Measurements from ENCODE around the gene PODN.

The PODN gene

DNA sequence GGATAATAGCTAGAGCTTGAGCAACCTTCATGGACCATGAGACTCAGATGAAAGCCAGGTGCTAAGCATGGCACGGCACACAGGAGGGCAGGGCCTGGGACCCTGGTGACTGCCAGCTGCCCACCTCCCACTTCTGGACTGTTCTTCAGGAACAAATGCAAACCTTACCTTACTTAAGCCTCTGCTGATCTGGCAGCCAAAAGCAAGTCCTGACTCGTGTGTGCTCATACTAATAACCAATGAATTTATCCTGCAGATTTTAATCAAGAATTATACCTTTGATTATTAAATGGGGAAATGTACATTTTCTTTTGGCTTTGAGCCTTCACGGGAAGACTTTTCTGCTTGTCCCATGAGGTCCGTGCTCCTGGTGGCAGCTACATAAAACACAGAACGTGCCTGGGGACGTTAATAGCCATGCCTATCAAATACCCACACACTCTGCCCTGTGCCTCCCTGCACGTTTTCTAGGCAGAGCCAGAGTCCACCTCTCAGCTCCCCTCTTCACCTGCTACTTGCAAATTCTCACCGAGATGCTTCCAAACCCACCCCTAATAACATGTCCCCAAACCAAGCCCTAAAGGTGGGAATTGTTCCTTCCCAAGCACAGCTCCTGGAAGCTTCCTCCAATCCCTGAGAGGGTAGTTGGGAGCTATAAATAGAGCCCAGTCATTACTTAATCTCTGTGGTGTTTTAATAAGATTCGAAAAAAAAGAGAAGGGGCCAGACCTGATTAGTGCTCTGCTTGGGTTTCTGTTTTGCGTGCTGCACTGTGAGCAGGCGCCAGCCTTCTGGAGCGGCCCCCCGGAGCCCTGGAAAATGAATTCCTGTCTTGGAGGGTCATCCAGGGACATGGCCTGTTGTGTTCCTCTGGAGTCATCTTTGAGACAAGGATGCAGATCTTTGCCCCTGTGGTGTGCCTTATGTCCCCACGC lies 46.9 kb downstream of the PODN start:
- Histone ChIP-seq H4K91ac (ENCODE audit: low read length) (peak overlapping the region; percentile 99), H3K4me2 (ENCODE audit: low read length, poor library complexity, severe bottlenecking) (no peak overlapping the region), H2BK15ac (ENCODE audit: low read depth, poor library complexity, severe bottlenecking) (peak overlapping the region; percentile 97), H3K27ac (ENCODE audit: low read length, poor library complexity, severe bottlenecking) (no peak overlapping the region), H3K18ac (ENCODE audit: low read depth in 1 of 2, low read length in 2 of 2) (peak overlapping the region; percentile 99 to 100), H3K27me3 (ENCODE audit: control insufficient read depth in 1 of 2, insufficient read depth in 1 of 2, low read length in 2 of 2) (no peaks in the 10 kb centered on the region), H3K4ac (ENCODE audit: low read depth in 1 of 2, low read length in 2 of 2) (peak overlapping the region; percentile 97 to 98), H3K4me1 (ENCODE audit: control insufficient read depth, insufficient read depth, low read depth, low read length) (peaks cover 9% of the 10 kb centered on the region), H3K79me1 (replicated peaks; ENCODE audit: low read length, poor library complexity, severe bottlenecking) (no peaks in the 10 kb centered on the region), H3K9me3 (ENCODE audit: control insufficient read depth, low read length) (peaks cover 9% of the 10 kb centered on the region), H3K23ac (ENCODE audit: low read length in 2 of 2) (peak overlapping the region in 1 of 2 experiments; percentile 2), H3K14ac (ENCODE audit: low read length in 2 of 2) (peak overlapping the region in 1 of 2 experiments; percentile 93), H2AK5ac (ENCODE audit: low read length, severe bottlenecking) (no peak overlapping the region), H4K8ac (ENCODE audit: low read length) (peak overlapping the region; percentile 88), H2BK120ac (ENCODE audit: low read depth, low read length) (peak overlapping the region; percentile 98), H3K36me3 (ENCODE audit: control insufficient read depth in 1 of 2, insufficient read depth in 2 of 2, low read depth in 1 of 2, low read length in 2 of 2) (no peaks in the 10 kb centered on the region), H2AFZ (ENCODE audit: low read depth, low read length) (no peak overlapping the region), H3K9ac (ENCODE audit: low read length) (peak overlapping the region; percentile 69), H2BK5ac (ENCODE audit: low read depth, low read length, poor library complexity, severe bottlenecking) (no peak overlapping the region), H3K4me3 (ENCODE audit: insufficient read depth in 1 of 2, low read depth in 1 of 2, low read length in 2 of 2) (peak overlapping the region in 1 of 2 experiments; percentile 8), H2BK12ac (ENCODE audit: low read length in 2 of 2) (peak overlapping the region; percentile 99 to 100)
- peak; percentile 95 for DNase-seq
- 58% methylated on average over 12 of the region's 14 CpGs for WGBS

- H3K23ac ChIP-seq (ENCODE audit: low read length in 2 of 2): peak overlapping the region in 1 of 2 experiments; percentile 23
- peak overlapping the region; percentile 88 to 100 for H3K18ac ChIP-seq (ENCODE audit: low read depth in 1 of 2, low read length in 2 of 2)
- H3K4ac ChIP-seq (ENCODE audit: low read depth in 1 of 2, low read length in 2 of 2): peak overlapping the region; percentile 79 to 94
- H2AFZ ChIP-seq (ENCODE audit: low read depth, low read length): no peak overlapping the region
- no peak overlapping the region for H3K4me3 ChIP-seq (ENCODE audit: insufficient read depth in 1 of 2, low read depth in 1 of 2, low read length in 2 of 2)
- H3K14ac ChIP-seq (ENCODE audit: low read length in 2 of 2): peak overlapping the region in 1 of 2 experiments; percentile 76
- no peaks in the 10 kb centered on the region for H3K27me3 ChIP-seq (ENCODE audit: control insufficient read depth in 1 of 2, insufficient read depth in 1 of 2, low read length in 2 of 2)
- no peak overlapping the region for H3K4me2 ChIP-seq (ENCODE audit: low read length, poor library complexity, severe bottlenecking)
- peak overlapping the region; percentile 90 to 99 for H2BK12ac ChIP-seq (ENCODE audit: low read length in 2 of 2)
- no peaks in the 10 kb centered on the region for H3K79me1 ChIP-seq (replicated peaks; ENCODE audit: low read length, poor library complexity, severe bottlenecking)
- H3K27ac ChIP-seq (ENCODE audit: low read length, poor library complexity, severe bottlenecking): no peak overlapping the region
- peaks cover 9% of the 10 kb centered on the region for H3K4me1 ChIP-seq (ENCODE audit: control insufficient read depth, insufficient read depth, low read depth, low read length)
- H4K91ac ChIP-seq (ENCODE audit: low read length): peak overlapping the region; percentile 77
- WGBS: 77% methylated on average over 18 of the region's 18 CpGs
- peak; percentile 70 for DNase-seq
- H2AK5ac ChIP-seq (ENCODE audit: low read length, severe bottlenecking): no peak overlapping the region
- peak overlapping the region; percentile 88 for H4K8ac ChIP-seq (ENCODE audit: low read length)
- peaks cover 9% of the 10 kb centered on the region for H3K9me3 ChIP-seq (ENCODE audit: control insufficient read depth, low read length)
- no peak overlapping the region for H2BK5ac ChIP-seq (ENCODE audit: low read depth, low read length, poor library complexity, severe bottlenecking)
- H2BK120ac ChIP-seq (ENCODE audit: low read depth, low read length): peak overlapping the region; percentile 94
- H2BK15ac ChIP-seq (ENCODE audit: low read depth, poor library complexity, severe bottlenecking): peak overlapping the region; percentile 85
- H3K9ac ChIP-seq (ENCODE audit: low read length): peak overlapping the region; percentile 69
- no peaks in the 10 kb centered on the region for H3K36me3 ChIP-seq (ENCODE audit: control insufficient read depth in 1 of 2, insufficient read depth in 2 of 2, low read depth in 1 of 2, low read length in 2 of 2)
Observed at GRCh38 chr1:53110370-53111072, 48.5 kb downstream of the PODN start.

- Histone ChIP-seq H2AFZ (ENCODE audit: low read depth, low read length) (no peak overlapping the region), H2BK120ac (ENCODE audit: low read depth, low read length) (peak overlapping the region; percentile 90), H3K23ac (ENCODE audit: low read length in 2 of 2) (no peak overlapping the region), H3K4me2 (ENCODE audit: low read length, poor library complexity, severe bottlenecking) (no peak overlapping the region), H2BK5ac (ENCODE audit: low read depth, low read length, poor library complexity, severe bottlenecking) (no peak overlapping the region), H3K36me3 (ENCODE audit: control insufficient read depth in 1 of 2, insufficient read depth in 2 of 2, low read depth in 1 of 2, low read length in 2 of 2) (no peaks in the 10 kb centered on the region), H4K91ac (ENCODE audit: low read length) (peak overlapping the region; percentile 77), H2BK12ac (ENCODE audit: low read length in 2 of 2) (peak overlapping the region; percentile 90 to 99), H3K9me3 (ENCODE audit: control insufficient read depth, low read length) (peaks cover 9% of the 10 kb centered on the region), H3K27me3 (ENCODE audit: control insufficient read depth in 1 of 2, insufficient read depth in 1 of 2, low read length in 2 of 2) (no peaks in the 10 kb centered on the region), H3K9ac (ENCODE audit: low read length) (peak overlapping the region; percentile 69), H3K4ac (ENCODE audit: low read depth in 1 of 2, low read length in 2 of 2) (peak overlapping the region; percentile 79 to 94), H3K14ac (ENCODE audit: low read length in 2 of 2) (peak overlapping the region in 1 of 2 experiments; percentile 76), H3K18ac (ENCODE audit: low read depth in 1 of 2, low read length in 2 of 2) (peak overlapping the region; percentile 88 to 96), H3K79me1 (replicated peaks; ENCODE audit: low read length, poor library complexity, severe bottlenecking) (no peaks in the 10 kb centered on the region), H3K4me3 (ENCODE audit: insufficient read depth in 1 of 2, low read depth in 1 of 2, low read length in 2 of 2) (no peak overlapping the region), H3K27ac (ENCODE audit: low read length, poor library complexity, severe bottlenecking) (no peak overlapping the region), H3K4me1 (ENCODE audit: control insufficient read depth, insufficient read depth, low read depth, low read length) (peaks cover 13% of the 10 kb centered on the region), H2AK5ac (ENCODE audit: low read length, severe bottlenecking) (no peak overlapping the region), H2BK15ac (ENCODE audit: low read depth, poor library complexity, severe bottlenecking) (no peak overlapping the region), H4K8ac (ENCODE audit: low read length) (peak overlapping the region; percentile 86)
- DNase-seq: peak; percentile 58
- 57% methylated on average over 10 of the region's 10 CpGs for WGBS
Observed at GRCh38 chr1:53111073-53111556, 49.1 kb downstream of the PODN start.

Data from mesenchymal stem cell (in vitro differentiated cells and primary cell).